Peyer's patch (tissue), 4 donors: ENCODE data around the gene ZFYVE1.
"Not testable (repeated sequence)": the region's sequence is repeated elsewhere in the genome, so short reads cannot be mapped to it uniquely, and the experiment has no call there.

Source experiments
- POLR2A ChIP-seq, 2 donors: fragments of 450-650 bp; IDR thresholded peaks; one replicate each; pipeline ENCODE4 v1.5.1; 2017; ENCODE audit warnings: antibody characterized with exemption in 2 of 2, mild to moderate bottlenecking in 2 of 2, moderate library complexity in 2 of 2
- TF ChIP-seq, protein P1 (sequence below), 6 experiments: fragments of 450-650 bp in 4 of 6; fragments of 200-600 bp in 2 of 6; sonication (generic) in 1 of 6; IDR thresholded peaks; one replicate each; pipeline ENCODE4 v1.5.1; 2017 to 2019; ENCODE audit warnings: antibody characterized with exemption in 6 of 6, mild to moderate bottlenecking in 3 of 6, moderate library complexity in 1 of 6

DNA sequence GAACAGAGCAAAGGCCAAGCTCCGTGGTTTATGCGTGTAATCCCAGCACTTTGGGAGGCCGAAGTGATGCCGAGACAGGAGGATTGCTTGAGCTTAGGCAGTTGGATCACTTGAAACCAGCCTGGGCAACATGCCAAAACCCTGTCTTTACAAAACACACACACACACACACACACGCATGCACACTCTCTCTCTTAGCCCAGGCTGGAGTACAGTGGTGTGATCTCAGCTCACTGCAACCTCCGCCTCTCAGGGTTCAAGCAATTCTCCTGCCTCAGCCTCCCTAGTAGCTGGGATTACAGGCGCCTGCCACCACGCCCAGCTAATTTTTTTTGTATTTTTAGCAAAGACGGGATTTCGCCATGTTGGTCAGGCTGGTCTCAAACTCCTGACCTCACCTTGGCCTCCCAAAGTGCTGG, 64.6 kb downstream of the ZFYVE1 start:
- TF ChIP-seq, protein P1, sequence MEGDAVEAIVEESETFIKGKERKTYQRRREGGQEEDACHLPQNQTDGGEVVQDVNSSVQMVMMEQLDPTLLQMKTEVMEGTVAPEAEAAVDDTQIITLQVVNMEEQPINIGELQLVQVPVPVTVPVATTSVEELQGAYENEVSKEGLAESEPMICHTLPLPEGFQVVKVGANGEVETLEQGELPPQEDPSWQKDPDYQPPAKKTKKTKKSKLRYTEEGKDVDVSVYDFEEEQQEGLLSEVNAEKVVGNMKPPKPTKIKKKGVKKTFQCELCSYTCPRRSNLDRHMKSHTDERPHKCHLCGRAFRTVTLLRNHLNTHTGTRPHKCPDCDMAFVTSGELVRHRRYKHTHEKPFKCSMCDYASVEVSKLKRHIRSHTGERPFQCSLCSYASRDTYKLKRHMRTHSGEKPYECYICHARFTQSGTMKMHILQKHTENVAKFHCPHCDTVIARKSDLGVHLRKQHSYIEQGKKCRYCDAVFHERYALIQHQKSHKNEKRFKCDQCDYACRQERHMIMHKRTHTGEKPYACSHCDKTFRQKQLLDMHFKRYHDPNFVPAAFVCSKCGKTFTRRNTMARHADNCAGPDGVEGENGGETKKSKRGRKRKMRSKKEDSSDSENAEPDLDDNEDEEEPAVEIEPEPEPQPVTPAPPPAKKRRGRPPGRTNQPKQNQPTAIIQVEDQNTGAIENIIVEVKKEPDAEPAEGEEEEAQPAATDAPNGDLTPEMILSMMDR (IDR thresholded peaks at IDR 0.05) = not testable (repeated sequence)
- TF ChIP-seq POLR2A (IDR thresholded peaks at IDR 0.05) = not testable (repeated sequence)
